HG03159 (cell line): Measurements from ENCODE around the gene SLC25A28.
"Not testable (repeated sequence)": the region's sequence is repeated elsewhere in the genome, so short reads cannot be mapped to it uniquely, and the experiment has no call there.

Experiments used
- ATAC-seq: cut with Tn5 transposase; IDR thresholded peaks from one replicate; pipeline ENCODE4 v1.9.1; 2021; ENCODE audit warnings: mild to moderate bottlenecking, moderate library complexity; ENCODE audit not compliant: unreplicated experiment

The SLC25A28 gene

DNA sequence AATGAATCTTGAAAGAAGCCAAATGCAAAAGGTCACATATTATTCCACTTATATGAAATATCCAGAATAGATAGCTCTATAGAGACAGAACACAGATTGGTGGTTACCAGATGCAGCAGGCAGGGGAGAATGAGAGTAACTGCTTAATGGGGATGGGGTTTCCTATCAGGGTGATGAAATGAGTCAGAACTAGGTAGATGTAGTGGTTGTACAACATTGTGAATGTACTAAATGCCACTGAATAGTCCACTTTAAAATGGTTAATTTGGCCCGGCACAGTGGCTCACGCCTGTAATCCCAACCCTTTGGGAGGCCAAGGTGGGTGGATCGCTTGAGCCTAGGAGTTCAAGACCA lies 9.4 kb upstream of the SLC25A28 start:
- ATAC-seq: peak; percentile 66

GRCh38 chr10:99628923-99629624 lies 8.8 kb upstream of the SLC25A28 start:
- no peak for ATAC-seq

GRCh38 chr10:99625124-99625523 lies 4.9 kb upstream of the SLC25A28 start:
- ATAC-seq: not testable (repeated sequence)

- ATAC-seq: no peak
Observed at GRCh38 chr10:99623919-99624318, 3.7 kb upstream of the SLC25A28 start.

- ATAC-seq: no peak
Observed at GRCh38 chr10:99621454-99622251, 1.4 kb upstream of the SLC25A28 start.

DNA sequence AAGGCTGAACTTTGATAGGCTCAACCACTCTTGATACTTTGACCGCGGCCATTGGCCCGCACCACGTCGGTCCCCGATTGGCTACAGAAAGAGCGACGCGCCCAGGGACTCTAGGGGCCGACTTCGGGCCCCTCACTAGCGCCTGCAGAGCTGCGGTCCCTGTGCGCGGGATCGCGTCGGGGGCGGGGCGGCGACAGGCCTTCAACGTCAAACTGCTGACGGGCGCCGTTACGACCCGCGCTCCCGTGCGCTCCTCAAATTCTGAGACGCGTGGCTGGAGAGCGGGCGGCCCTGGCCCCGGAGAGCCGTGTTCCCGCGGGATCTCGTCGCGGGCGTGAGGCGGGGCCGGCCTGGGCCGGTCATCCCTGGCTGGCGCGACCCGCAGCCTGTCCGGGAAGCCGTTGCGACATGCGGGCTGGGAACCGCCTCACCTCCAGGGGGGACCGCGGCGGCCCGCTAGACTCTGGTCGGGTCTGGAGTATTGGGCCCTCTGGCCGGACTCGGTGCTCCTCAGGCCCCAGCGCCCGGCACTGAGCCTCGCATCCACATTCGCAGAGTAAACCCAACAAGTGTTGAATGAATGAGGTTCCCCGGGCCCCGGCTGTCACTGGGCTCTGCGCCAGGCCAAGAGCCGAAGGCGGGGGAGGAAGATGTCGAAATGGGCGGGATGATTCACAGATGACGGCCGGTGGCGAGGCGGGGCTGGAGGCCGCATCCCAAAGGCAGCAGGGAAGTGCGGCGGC lies 643 bp upstream of the SLC25A28 start:
- ATAC-seq: peak; percentile 83

DNA sequence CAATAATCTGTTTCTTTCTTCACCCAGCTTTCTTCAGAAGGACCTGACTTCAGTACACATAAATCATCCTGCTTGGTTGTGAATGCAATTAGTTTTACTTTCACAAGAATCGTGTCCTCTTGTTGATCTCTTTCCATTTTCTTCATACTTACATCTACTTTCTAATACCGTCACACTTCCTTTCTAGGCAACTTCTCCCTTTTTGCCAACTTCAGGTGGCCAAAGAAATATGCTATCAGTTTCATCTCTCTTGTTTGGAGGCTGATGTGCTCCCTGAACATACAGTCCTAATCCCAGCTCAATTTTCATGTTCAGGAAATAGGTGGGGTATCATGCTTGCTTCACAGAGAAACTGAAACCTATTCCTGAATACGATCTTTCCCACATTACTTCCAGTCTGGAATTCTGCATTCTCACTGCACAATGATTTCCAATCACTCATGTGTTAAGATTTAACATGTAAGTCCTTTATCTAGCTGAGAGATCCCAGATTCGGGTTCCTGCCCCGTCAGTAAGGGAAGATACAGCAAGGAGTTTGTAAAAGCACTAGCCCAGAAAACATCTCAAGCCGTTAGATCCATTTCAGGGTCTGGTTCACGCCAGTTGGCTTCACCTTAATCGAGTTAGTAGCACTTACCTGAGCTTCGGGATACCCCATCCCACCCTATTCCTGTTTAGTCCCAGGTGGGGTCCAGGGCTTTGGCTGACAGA lies 994 bp downstream of the SLC25A28 start:
- ATAC-seq: no peak

GRCh38 chr10:99617696-99618095 lies 2.5 kb downstream of the SLC25A28 start:
- ATAC-seq: no peak

- ATAC-seq: no peak
Observed at GRCh38 chr10:99615426-99615825, 4.8 kb downstream of the SLC25A28 start.

- no peak for ATAC-seq
Observed at GRCh38 chr10:99612167-99612831, 7.9 kb downstream of the SLC25A28 start.

DNA sequence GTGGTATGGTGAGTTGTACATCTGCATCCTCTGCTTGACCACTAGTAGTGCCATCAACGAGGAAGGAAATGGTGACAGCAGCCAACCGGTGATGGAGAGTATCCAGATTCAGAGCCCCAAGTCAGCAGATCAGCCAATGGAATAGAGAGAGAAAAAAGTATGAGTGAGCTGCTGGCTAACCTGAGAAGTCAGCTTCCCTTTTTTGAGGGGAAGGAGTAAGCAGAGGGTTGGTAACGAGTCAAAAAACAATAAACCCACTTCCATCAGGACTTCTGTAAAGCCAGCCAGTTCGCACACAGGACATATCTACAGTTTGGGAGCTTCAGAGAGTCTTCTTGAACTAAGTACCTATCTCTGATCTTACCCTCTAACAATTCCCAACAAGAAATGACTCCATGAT lies 8.9 kb downstream of the SLC25A28 start:
- ATAC-seq: no peak

DNA sequence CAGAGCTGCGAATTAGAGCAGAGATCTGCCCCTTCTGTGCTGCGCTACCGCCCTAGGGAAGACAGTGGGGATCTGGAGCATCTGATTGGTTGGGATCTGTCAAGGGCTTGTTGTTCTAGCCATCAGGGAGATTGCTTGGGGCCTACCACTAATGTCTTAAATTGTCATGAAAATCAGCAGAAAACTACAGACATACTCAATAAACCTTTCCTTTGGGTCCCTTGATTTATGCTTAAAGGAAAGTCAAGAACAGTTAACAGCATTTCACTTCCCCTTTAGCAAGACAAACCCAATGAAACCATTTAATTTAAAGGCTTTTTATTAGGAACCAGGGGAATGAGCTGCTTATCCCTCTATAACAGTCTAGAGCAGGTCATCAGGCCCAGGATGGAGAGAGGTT lies 10.0 kb downstream of the SLC25A28 start:
- ATAC-seq: no peak

DNA sequence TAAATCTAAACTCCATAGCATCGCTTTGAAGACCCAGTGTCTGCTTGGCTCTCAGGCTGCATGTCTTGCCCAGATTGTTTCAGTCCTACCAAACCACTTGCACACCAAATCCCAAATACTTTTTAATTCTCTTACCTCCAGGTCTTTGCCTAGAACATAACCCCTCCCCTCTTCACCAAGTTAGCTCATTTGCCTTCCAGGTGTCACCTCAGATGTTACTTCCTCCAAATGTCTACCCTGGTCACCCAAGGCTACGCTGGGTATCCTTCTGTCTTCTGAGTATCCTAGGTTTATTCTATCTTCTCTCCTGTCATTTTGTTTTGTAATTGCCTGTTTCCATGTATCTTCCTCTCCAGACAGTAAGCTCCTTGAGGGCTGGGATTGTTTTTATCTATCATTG lies 11.1 kb downstream of the SLC25A28 start:
- ATAC-seq: no peak

- ATAC-seq: no peak
Observed at GRCh38 chr10:99605351-99605750, 14.9 kb downstream of the SLC25A28 start.

- no peak for ATAC-seq
Observed at GRCh38 chr10:99604862-99605261, 15.4 kb downstream of the SLC25A28 start.

- ATAC-seq: no peak
Observed at GRCh38 chr10:99598781-99599509, 21.3 kb downstream of the SLC25A28 start.

DNA sequence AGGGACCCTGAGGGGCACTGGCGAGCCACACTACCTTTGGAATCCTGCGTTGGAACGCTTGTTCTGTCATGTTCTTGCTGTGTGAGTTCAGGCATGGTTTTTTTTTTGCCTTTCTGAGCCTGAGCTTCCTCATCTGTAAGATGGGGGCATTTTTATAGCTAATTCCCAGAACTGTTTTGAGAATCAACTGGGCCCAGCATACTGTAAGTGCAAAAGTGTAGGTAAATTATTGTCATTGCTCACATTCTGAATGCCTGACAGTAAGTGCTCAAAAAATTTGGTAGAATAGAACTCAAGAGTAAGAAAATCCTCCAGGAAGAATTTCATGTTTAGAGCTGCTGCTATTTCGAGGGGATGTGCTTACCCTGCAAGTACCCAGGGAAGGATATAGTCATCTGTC lies 22.2 kb downstream of the SLC25A28 start:
- ATAC-seq: no peak

GRCh38 chr10:99596708-99597107 lies 23.5 kb downstream of the SLC25A28 start:
- not testable (repeated sequence) for ATAC-seq

GRCh38 chr10:99595770-99596465 lies 24.3 kb downstream of the SLC25A28 start:
- ATAC-seq: no peak
